ENCODE data around the gene ITGB7.

Gene ITGB7

GRCh38 chr12:53230108-53230845 is 23.2 kb upstream of the ITGB7 start:
- TF ChIP-seq CTCF (conservative IDR thresholded peaks at IDR 0.05) (no peak), ZFX (IDR thresholded peaks at IDR 0.05) (no peak)
- H3K27ac ChIP-seq, result no peak overlapping the region

GRCh38 chr12:53229454-53229853 is 22.4 kb upstream of the ITGB7 start:
- no peak overlapping the region for H3K27ac ChIP-seq
- TF ChIP-seq ZFX (IDR thresholded peaks at IDR 0.05), result no peak
- no peak for TF ChIP-seq CTCF (conservative IDR thresholded peaks at IDR 0.05)

- no peak overlapping the region for H3K27ac ChIP-seq
- TF ChIP-seq CTCF (conservative IDR thresholded peaks at IDR 0.05) (no peak), ZFX (IDR thresholded peaks at IDR 0.05) (no peak)
Observed at GRCh38 chr12:53227836-53228235, 20.8 kb upstream of the ITGB7 start.

GRCh38 chr12:53227341-53227740 is 20.3 kb upstream of the ITGB7 start:
- TF ChIP-seq CTCF (conservative IDR thresholded peaks at IDR 0.05), result no peak
- no peak overlapping the region for H3K27ac ChIP-seq

GRCh38 chr12:53226815-53227214 is 19.8 kb upstream of the ITGB7 start:
- no peak overlapping the region for H3K27ac ChIP-seq
- no peak for TF ChIP-seq CTCF (conservative IDR thresholded peaks at IDR 0.05)
- TF ChIP-seq ZFX (IDR thresholded peaks at IDR 0.05), result no peak

- no peak overlapping the region for H3K27ac ChIP-seq
- TF ChIP-seq CTCF (conservative IDR thresholded peaks at IDR 0.05), result no peak
- no peak for TF ChIP-seq ZFX (IDR thresholded peaks at IDR 0.05)
Observed at GRCh38 chr12:53225635-53226424, 18.8 kb upstream of the ITGB7 start.

GRCh38 chr12:53224897-53225634 is 18.0 kb upstream of the ITGB7 start:
- TF ChIP-seq ZFX (IDR thresholded peaks at IDR 0.05), result no peak
- no peak for TF ChIP-seq CTCF (conservative IDR thresholded peaks at IDR 0.05)
- no peak overlapping the region for H3K27ac ChIP-seq
